Colonic mucosa (tissue), 4 donors: ENCODE data around the gene SCLT1. TPM values are rescaled to one million over a fixed set of nuclear protein-coding genes. Genes with fewer than 3 reads are reported as not detected.
"Not testable (repeated sequence)": the region's sequence is repeated elsewhere in the genome, so short reads cannot be mapped to it uniquely, and the experiment has no call there.

Experiments
- DNase-seq: peaks from one replicate; pipeline ENCODE4 v3.0.0-alpha.2; 2020
- H3K27ac ChIP-seq: fragments of 200-600 bp; one replicate; pipeline ENCODE4 v1.8.0; 2021
- H3K27me3 ChIP-seq: fragments of 200-600 bp; one replicate; pipeline ENCODE4 v1.8.0; 2021
- H3K36me3 ChIP-seq: fragments of 200-600 bp; one replicate; pipeline ENCODE4 v1.8.0; 2021
- H3K4me1 ChIP-seq: fragments of 200-600 bp; one replicate; pipeline ENCODE4 v1.8.0; 2021; ENCODE audit warnings: mild to moderate bottlenecking
- H3K4me3 ChIP-seq: fragments of 200-600 bp; one replicate; pipeline ENCODE4 v1.8.0; 2021
- H3K9ac ChIP-seq, 2 donors: one replicate each; pipeline ENCODE4 v1.7.0; 2013; ENCODE audit warnings: control low read depth in 2 of 2, low read depth in 2 of 2, low read length in 2 of 2
- H3K9me3 ChIP-seq: fragments of 200-600 bp; one replicate; pipeline ENCODE4 v1.8.0; 2021
- intact Hi-C: fragments of 100-400 bp; cut with DNase I; formaldehyde crosslinking; loops from one replicate; pipeline ENCODE4 v1.14.1; 2022
- total RNA-seq, 2 donors: library from RNA; stranded (reverse); fragmentation: NEBNext Ultra II Directional in 1 of 2; extraction: Animal tissue kit (Norgen Biotek cat#: 25700) in 1 of 2; gene quantifications; one replicate each; pipeline ENCODE4 v1.2.1, GENCODE V29; 2021
- TF ChIP-seq, protein P1 (sequence below): fragments of 200-600 bp; IDR thresholded peaks from one replicate; pipeline ENCODE4 v1.8.0; 2022; ENCODE audit warnings: antibody characterized with exemption, mild to moderate bottlenecking
- donor health status: healthy.
- donor health status: DM: no; HTN: no; CAD: no.
- donor health status: DM: no; HTN: no; CAD: no.

Gene SCLT1
- total RNA-seq, 2 donors from 2014 or later: 8.4 to 13.9 TPM

DNA sequence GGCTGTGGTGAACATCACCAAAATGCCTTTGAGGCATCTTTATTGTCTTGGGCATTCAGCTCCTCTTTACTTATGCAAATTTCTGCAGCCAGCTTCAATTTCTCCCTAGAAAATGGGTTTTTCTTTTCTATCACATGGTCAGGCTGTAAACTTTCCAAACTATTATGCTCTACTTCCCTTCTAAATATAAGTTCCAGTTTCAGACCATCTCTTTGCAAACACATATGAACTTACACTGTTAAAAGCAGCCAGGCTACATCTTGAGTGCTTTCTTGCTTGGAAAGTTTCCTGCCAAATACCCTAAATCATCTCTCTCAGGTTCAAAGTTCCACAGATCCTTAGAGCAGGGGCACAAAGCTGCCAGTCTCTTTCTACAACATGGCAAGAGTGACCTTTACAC is 13.2 kb downstream of the SCLT1 start:
- no peaks in the 10 kb centered on the region for H3K9me3 ChIP-seq
- no peaks in the 10 kb centered on the region for H3K4me1 ChIP-seq
- H3K36me3 ChIP-seq: no peaks in the 10 kb centered on the region
- TF ChIP-seq, protein P1, sequence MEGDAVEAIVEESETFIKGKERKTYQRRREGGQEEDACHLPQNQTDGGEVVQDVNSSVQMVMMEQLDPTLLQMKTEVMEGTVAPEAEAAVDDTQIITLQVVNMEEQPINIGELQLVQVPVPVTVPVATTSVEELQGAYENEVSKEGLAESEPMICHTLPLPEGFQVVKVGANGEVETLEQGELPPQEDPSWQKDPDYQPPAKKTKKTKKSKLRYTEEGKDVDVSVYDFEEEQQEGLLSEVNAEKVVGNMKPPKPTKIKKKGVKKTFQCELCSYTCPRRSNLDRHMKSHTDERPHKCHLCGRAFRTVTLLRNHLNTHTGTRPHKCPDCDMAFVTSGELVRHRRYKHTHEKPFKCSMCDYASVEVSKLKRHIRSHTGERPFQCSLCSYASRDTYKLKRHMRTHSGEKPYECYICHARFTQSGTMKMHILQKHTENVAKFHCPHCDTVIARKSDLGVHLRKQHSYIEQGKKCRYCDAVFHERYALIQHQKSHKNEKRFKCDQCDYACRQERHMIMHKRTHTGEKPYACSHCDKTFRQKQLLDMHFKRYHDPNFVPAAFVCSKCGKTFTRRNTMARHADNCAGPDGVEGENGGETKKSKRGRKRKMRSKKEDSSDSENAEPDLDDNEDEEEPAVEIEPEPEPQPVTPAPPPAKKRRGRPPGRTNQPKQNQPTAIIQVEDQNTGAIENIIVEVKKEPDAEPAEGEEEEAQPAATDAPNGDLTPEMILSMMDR: no peak
- DNase-seq: no peak
- intact Hi-C loops: no loop called here
- H3K27me3 ChIP-seq: no peaks in the 10 kb centered on the region
- H3K4me3 ChIP-seq: no peak overlapping the region
- no peak overlapping the region for H3K9ac ChIP-seq
- H3K27ac ChIP-seq: no peak overlapping the region

DNA sequence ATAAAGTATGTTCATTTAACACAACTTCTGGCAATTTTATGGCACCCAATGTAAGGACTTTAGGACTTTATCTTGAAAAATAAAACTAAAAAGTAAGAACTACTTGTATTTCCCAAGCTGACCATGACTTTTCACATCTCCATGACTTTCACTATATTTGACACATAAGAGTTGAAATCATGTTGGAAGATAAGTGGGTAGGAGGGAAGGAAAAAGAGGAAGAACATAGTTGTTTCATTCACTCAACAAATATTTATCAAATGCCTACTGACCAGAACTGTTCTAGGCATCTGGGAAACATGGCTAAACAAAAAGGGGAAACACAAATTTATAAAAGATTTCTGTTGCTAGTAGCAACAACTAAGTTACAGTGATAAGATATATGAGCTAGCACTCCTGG is 16.0 kb downstream of the SCLT1 start:
- Histone ChIP-seq H3K27me3 (no peaks in the 10 kb centered on the region), H3K27ac (no peak overlapping the region), H3K36me3 (no peaks in the 10 kb centered on the region), H3K4me1 (no peaks in the 10 kb centered on the region), H3K9ac (no peak overlapping the region), H3K4me3 (no peak overlapping the region), H3K9me3 (no peaks in the 10 kb centered on the region)
- intact Hi-C loops: no loop called here
- DNase-seq: no peak
- TF ChIP-seq, protein P1: no peak

DNA sequence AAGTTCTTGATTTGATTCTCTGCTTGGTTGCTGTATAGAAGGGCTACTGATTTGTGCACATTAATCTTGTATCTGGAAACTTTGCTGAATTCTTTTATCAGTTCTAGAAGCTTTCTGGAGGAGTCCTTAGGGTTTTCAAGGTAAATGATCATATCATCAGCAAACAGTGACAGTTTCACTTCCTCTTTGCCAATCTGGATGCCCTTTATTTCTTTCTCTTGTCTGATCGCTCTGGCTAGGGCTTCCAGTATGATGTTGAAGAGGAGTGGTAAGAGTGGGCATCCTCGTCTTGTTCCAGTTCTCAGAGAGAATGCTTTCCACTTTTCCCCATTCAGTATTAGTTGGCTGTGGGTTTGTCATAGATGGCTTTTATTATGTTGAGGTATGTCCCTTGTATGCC is 23.8 kb downstream of the SCLT1 start:
- H3K27ac ChIP-seq, H3K9me3 ChIP-seq, H3K27me3 ChIP-seq, intact Hi-C loops, DNase-seq, H3K36me3 ChIP-seq, H3K4me1 ChIP-seq, H3K4me3 ChIP-seq, H3K9ac ChIP-seq: not testable (repeated sequence)

DNA sequence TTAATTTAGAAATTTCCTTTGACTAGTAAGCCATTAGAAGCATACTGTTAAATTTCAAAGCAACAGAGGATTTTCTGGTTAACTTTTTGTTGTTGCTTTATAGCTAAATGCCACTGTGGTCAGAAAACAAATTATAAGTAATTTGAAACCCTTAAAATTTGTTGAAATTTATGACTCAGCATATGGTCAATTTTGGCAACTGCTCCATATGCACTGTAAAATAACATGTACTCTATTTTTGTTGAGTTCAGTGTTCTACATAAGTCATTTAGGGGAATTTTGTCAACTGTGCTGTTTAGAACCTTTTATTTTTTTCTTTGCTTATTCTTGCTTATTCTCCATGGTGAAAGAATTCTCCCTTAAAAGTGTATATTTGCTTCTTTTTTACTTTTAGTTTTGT is 28.6 kb downstream of the SCLT1 start:
- no peaks in the 10 kb centered on the region for H3K36me3 ChIP-seq
- H3K4me3 ChIP-seq: no peak overlapping the region
- no peak overlapping the region for H3K9ac ChIP-seq
- TF ChIP-seq, protein P1: no peak
- H3K27ac ChIP-seq: no peak overlapping the region
- H3K9me3 ChIP-seq: no peaks in the 10 kb centered on the region
- intact Hi-C loops: no loop called here
- H3K4me1 ChIP-seq: no peaks in the 10 kb centered on the region
- DNase-seq: no peak
- no peaks in the 10 kb centered on the region for H3K27me3 ChIP-seq

DNA sequence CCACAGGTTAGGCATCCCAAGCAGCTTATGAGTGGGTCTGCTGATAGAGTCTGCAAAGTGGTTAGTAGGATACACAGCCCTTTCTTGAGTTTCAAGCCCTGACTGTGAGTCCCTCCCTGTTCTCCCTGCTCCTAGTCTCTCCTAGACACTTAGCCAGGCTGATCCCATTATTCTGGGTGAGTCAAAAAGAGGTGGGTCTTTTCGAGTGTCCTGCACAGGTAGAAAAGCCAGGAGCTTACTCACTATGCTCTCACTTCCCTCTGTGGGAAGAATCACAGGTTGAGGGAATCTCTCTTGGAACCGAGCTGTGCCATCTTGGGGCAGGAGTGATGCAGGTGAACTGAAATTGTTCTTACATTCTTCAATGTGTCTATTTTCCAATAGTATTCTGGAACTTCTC is 29.7 kb downstream of the SCLT1 start:
- intact Hi-C loops: no loop called here
- TF ChIP-seq, protein P1: no peak
- Histone ChIP-seq H3K4me3 (no peak overlapping the region), H3K27ac (no peak overlapping the region), H3K4me1 (no peaks in the 10 kb centered on the region), H3K36me3 (no peaks in the 10 kb centered on the region), H3K27me3 (no peaks in the 10 kb centered on the region), H3K9ac (no peak overlapping the region), H3K9me3 (no peaks in the 10 kb centered on the region)
- DNase-seq: no peak

DNA sequence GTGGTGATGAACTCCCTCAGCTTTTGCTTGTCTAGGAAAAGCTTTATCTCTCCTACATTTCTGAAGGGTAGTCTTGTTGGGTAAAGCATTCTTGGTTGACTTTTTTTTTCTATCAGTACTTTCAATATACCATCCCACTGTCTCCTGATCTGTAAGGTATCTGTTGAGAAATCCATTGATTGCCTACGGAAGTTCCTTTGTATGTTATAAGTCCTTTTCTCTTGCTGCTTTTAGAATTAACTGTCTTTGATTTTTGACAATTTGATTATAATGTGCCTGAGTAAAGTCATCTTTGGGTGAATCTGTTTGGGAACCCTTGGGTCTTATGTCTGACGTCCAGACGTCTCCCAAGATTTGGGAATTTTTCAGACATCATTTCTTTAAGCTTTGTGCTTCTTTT is 30.8 kb downstream of the SCLT1 start:
- Histone ChIP-seq H3K27ac (no peak overlapping the region), H3K9me3 (no peaks in the 10 kb centered on the region), H3K9ac (no peak overlapping the region), H3K36me3 (no peaks in the 10 kb centered on the region), H3K4me1 (no peaks in the 10 kb centered on the region), H3K27me3 (no peaks in the 10 kb centered on the region), H3K4me3 (no peak overlapping the region)
- TF ChIP-seq, protein P1: no peak
- intact Hi-C loops: no loop called here
- no peak for DNase-seq
